Upper lobe of right lung (tissue), 1 donor: ENCODE results near the gene ORAI1. TPM values are rescaled to one million over a fixed set of nuclear protein-coding genes. Genes with fewer than 3 reads are reported as not detected.
"Not testable (repeated sequence)": the region's sequence is repeated elsewhere in the genome, so short reads cannot be mapped to it uniquely, and the experiment has no call there.

ENCODE experiments used
- ATAC-seq: fragments of 200-7000 bp; cut with Tn5 transposase; one replicate; pipeline ENCODE4 v1.9.1; 2020; ENCODE audit warnings: mild to moderate bottlenecking, moderate library complexity
- DNase-seq: peaks from one replicate; pipeline ENCODE4 v3.0.0-alpha.2; 2020
- H3K27ac ChIP-seq: fragments of 200-600 bp; one replicate; pipeline ENCODE4 v1.8.0; 2022
- H3K27me3 ChIP-seq: fragments of 200-600 bp; one replicate; pipeline ENCODE4 v1.8.0; 2022; ENCODE audit warnings: mild to moderate bottlenecking
- H3K36me3 ChIP-seq: fragments of 200-600 bp; one replicate; pipeline ENCODE4 v1.8.0; 2022
- H3K4me1 ChIP-seq: fragments of 200-600 bp; one replicate; pipeline ENCODE4 v1.8.0; 2022
- H3K4me3 ChIP-seq: fragments of 200-600 bp; one replicate; pipeline ENCODE4 v1.8.0; 2022; ENCODE audit warnings: mild to moderate bottlenecking
- H3K9me3 ChIP-seq: fragments of 200-600 bp; one replicate; pipeline ENCODE4 v1.8.0; 2022
- CTCF ChIP-seq: fragments of 200-600 bp; IDR thresholded peaks from one replicate; pipeline ENCODE4 v1.8.0; 2022; ENCODE audit warnings: antibody characterized with exemption
- intact Hi-C: fragments of 100-400 bp; cut with DNase I; formaldehyde crosslinking; loops from one replicate; pipeline ENCODE4 v1.11.0; 2022
- total RNA-seq: library from RNA; stranded (reverse); fragmentation: NEBNext Ultra II Directional; extraction: Animal tissue kit (Norgen Biotek cat#: 25700); gene quantifications from one replicate; pipeline ENCODE4 v1.2.1, GENCODE V29; 2021
- donor health status: DM: no; HTN: yes; CAD: no; lungs with severe emphysema.

ORAI1 gene
- total RNA-seq, 1 donor from 2014 or later = 32.4 TPM

- ATAC-seq = no peak
- no peak for TF ChIP-seq CTCF
- intact Hi-C loops = no loop called here
Measured at GRCh38 chr12:121652767-121653497, 26.6 kb downstream of the ORAI1 start.

GRCh38 chr12:121653999-121654398 is 27.7 kb downstream of the ORAI1 start:
- intact Hi-C loops = no loop called here
- DNase-seq (no peak), ATAC-seq (no peak)
- no peaks in the 10 kb centered on the region for H3K36me3 ChIP-seq
- H3K4me1 ChIP-seq = peaks cover 6% of the 10 kb centered on the region
- no peak overlapping the region for H3K27ac ChIP-seq
- TF ChIP-seq CTCF = no peak
- H3K9me3 ChIP-seq = no peaks in the 10 kb centered on the region
- H3K4me3 ChIP-seq = no peak overlapping the region
- no peaks in the 10 kb centered on the region for H3K27me3 ChIP-seq

More at GRCh38 chr12:121652767-121653497, 26.6 kb downstream of the ORAI1 start:
- no peak for DNase-seq
- Histone ChIP-seq H3K27ac (no peak overlapping the region), H3K36me3 (no peaks in the 10 kb centered on the region), H3K9me3 (no peaks in the 10 kb centered on the region), H3K4me3 (no peak overlapping the region), H3K4me1 (peaks cover 7% of the 10 kb centered on the region), H3K27me3 (no peaks in the 10 kb centered on the region)

- peaks cover 8% of the 10 kb centered on the region for H3K4me1 ChIP-seq
- no peaks in the 10 kb centered on the region for H3K9me3 ChIP-seq
- H3K4me3 ChIP-seq = no peak overlapping the region
- intact Hi-C loops = no loop called here
- H3K27ac ChIP-seq = no peak overlapping the region
- no peak for TF ChIP-seq CTCF
- no peaks in the 10 kb centered on the region for H3K36me3 ChIP-seq
- H3K27me3 ChIP-seq = no peaks in the 10 kb centered on the region
- ATAC-seq (no peak), DNase-seq (no peak)
Measured at GRCh38 chr12:121656122-121656521, 29.8 kb downstream of the ORAI1 start.

- no peaks in the 10 kb centered on the region for H3K27me3 ChIP-seq
- no peaks in the 10 kb centered on the region for H3K36me3 ChIP-seq
- intact Hi-C loops = no loop called here
- DNase-seq (no peak), ATAC-seq (no peak)
- no peak overlapping the region for H3K4me3 ChIP-seq
- H3K27ac ChIP-seq = no peak overlapping the region
- no peaks in the 10 kb centered on the region for H3K9me3 ChIP-seq
- H3K4me1 ChIP-seq = peaks cover 8% of the 10 kb centered on the region
- TF ChIP-seq CTCF = no peak
Measured at GRCh38 chr12:121657305-121658008, 31.1 kb downstream of the ORAI1 start.

- H3K9me3 ChIP-seq, intact Hi-C loops, H3K4me3 ChIP-seq, H3K4me1 ChIP-seq, ATAC-seq, H3K27me3 ChIP-seq, H3K27ac ChIP-seq, DNase-seq, H3K36me3 ChIP-seq: not testable (repeated sequence)
Measured at GRCh38 chr12:121661353-121662105, 35.2 kb downstream of the ORAI1 start.

GRCh38 chr12:121663610-121663929 is 37.2 kb downstream of the ORAI1 start:
- no peak for ATAC-seq
- TF ChIP-seq CTCF = no peak
- intact Hi-C loops = no loop called here

GRCh38 chr12:121666829-121667228 is 40.5 kb downstream of the ORAI1 start:
- intact Hi-C loops, H3K27ac ChIP-seq, ATAC-seq, H3K4me3 ChIP-seq, H3K9me3 ChIP-seq, H3K36me3 ChIP-seq, DNase-seq, H3K27me3 ChIP-seq, H3K4me1 ChIP-seq: not testable (repeated sequence)

More at GRCh38 chr12:121663610-121663929, 37.2 kb downstream of the ORAI1 start:
- H3K9me3 ChIP-seq = no peaks in the 10 kb centered on the region
- H3K27me3 ChIP-seq = no peaks in the 10 kb centered on the region
- no peak overlapping the region for H3K27ac ChIP-seq
- H3K4me1 ChIP-seq = peaks cover 8% of the 10 kb centered on the region
- DNase-seq = no peak
- no peaks in the 10 kb centered on the region for H3K36me3 ChIP-seq
- no peak overlapping the region for H3K4me3 ChIP-seq
